GM18498 (cell line): ENCODE results near the gene DDAH2.

Experiments
- ATAC-seq: cut with Tn5 transposase; IDR thresholded peaks from one replicate; pipeline ENCODE4 v1.9.1; 2021; ENCODE audit warnings: mild to moderate bottlenecking, moderate library complexity; ENCODE audit not compliant: unreplicated experiment

The DDAH2 gene

GRCh38 chr6:31733734-31734133, 4.6 kb upstream of the DDAH2 start:
- ATAC-seq = no peak

- ATAC-seq = no peak
These were observed 2.9 kb upstream of the DDAH2 start for GRCh38 chr6:31732029-31732428.

- ATAC-seq = no peak
These were observed 1.6 kb upstream of the DDAH2 start for GRCh38 chr6:31730631-31731086.

GRCh38 chr6:31729979-31730630, 1.0 kb upstream of the DDAH2 start:
- ATAC-seq = peak; percentile 43

GRCh38 chr6:31729515-31729978, 448 bp upstream of the DDAH2 start:
- ATAC-seq = peak; percentile 54

GRCh38 chr6:31727717-31728671, 1.1 kb downstream of the DDAH2 start:
- peak; percentile 2 for ATAC-seq

- ATAC-seq = peak; percentile 49
These were observed 1.9 kb downstream of the DDAH2 start for GRCh38 chr6:31727034-31727716.

- no peak for ATAC-seq
These were observed 3.4 kb downstream of the DDAH2 start for GRCh38 chr6:31725502-31726350.

GRCh38 chr6:31723980-31724691, 5.0 kb downstream of the DDAH2 start:
- ATAC-seq = no peak

GRCh38 chr6:31723245-31723979, 5.7 kb downstream of the DDAH2 start, which contains the start of gene MPIG6B:
TSS of gene MPIG6B (plus strand) at chr6:31723373. CDS start at chr6:31723384, 11 bp downstream.
- no peak for ATAC-seq

- ATAC-seq = no peak
These were observed 6.9 kb downstream of the DDAH2 start for GRCh38 chr6:31722173-31722572.

GRCh38 chr6:31721351-31722020, 7.6 kb downstream of the DDAH2 start, which contains the start of gene LY6G6C:
TSS of gene LY6G6C (minus strand) at chr6:31721746. CDS start at chr6:31721679, 67 bp downstream.
- ATAC-seq = no peak

GRCh38 chr6:31720196-31720770, 8.8 kb downstream of the DDAH2 start:
- ATAC-seq = no peak

- ATAC-seq = no peak
These were observed 10.1 kb downstream of the DDAH2 start for GRCh38 chr6:31719001-31719400.

GRCh38 chr6:31718265-31718664, 10.8 kb downstream of the DDAH2 start:
- ATAC-seq = no peak

- ATAC-seq = no peak
These were observed 11.4 kb downstream of the DDAH2 start for GRCh38 chr6:31717499-31718222.
